ENCODE data around the gene RNF2. TPM values are rescaled to one million over a fixed set of nuclear protein-coding genes. Genes with fewer than 3 reads are reported as not detected.

The RNF2 gene
- total RNA-seq, 1 experiment from 2014 or later: 75.3 TPM

DNA sequence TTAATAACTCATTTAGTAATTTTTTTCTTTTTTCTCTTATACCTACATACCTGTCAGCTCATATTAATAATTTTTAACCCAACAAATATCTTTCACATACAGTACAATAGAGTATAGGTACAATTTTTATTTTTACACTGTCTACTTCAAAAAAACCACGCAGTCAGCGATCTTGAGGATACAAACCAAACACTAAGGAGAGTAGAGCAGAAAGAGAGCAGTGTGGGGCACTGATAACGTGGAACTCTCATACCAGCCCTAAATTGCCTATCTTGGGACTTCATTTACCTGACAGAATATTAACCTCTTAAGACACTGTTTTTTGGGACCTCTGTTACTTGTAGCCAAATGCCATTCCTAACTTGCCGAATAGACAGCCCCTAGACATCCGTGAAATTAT, 105.9 kb downstream of the RNF2 start:
- Histone ChIP-seq H2AFZ (ENCODE audit: low read length) (no peak overlapping the region), H3K4me1 (ENCODE audit: insufficient read depth, low read length) (no peaks in the 10 kb centered on the region), H2BK5ac (ENCODE audit: insufficient read length, low read length) (no peak overlapping the region), H3T11ph (ENCODE audit: low read length) (no peak overlapping the region), H3K27ac (ENCODE audit: insufficient read length, low read depth, low read length) (no peak overlapping the region), H3K9ac (ENCODE audit: extremely low read depth, insufficient read length, low read length) (no peak overlapping the region), H3K9me3 (ENCODE audit: control insufficient read depth, low read depth, low read length) (no peaks in the 10 kb centered on the region), H4K91ac (ENCODE audit: insufficient read length, low read depth, low read length) (no peak overlapping the region), H3K14ac (ENCODE audit: insufficient read depth, low read length) (no peak overlapping the region), H3K23me2 (ENCODE audit: insufficient read length, low read depth, low read length, poor library complexity, severe bottlenecking) (peaks cover 5% of the 10 kb centered on the region), H3K27me3 (ENCODE audit: insufficient read depth, low read length) (no peaks in the 10 kb centered on the region), H2AK5ac (ENCODE audit: insufficient read length, low read length) (no peak overlapping the region), H4K20me1 (ENCODE audit: control insufficient read depth, insufficient read depth, insufficient read length) (no peaks in the 10 kb centered on the region), H3K4me2 (ENCODE audit: insufficient read depth, insufficient read length, low read length) (no peak overlapping the region), H2BK20ac (ENCODE audit: low read depth, low read length, poor library complexity, severe bottlenecking) (no peak overlapping the region), H3K4ac (ENCODE audit: low read depth, low read length) (no peak overlapping the region), H4K5ac (ENCODE audit: insufficient read length, low read depth, low read length) (no peak overlapping the region), H2BK15ac (ENCODE audit: low read depth, low read length) (no peak overlapping the region), H2BK120ac (ENCODE audit: low read depth, low read length, poor library complexity, severe bottlenecking) (no peak overlapping the region), H3K56ac (ENCODE audit: insufficient read length, low read depth, low read length) (no peak overlapping the region), H3K79me1 (ENCODE audit: insufficient read depth, low read depth, low read length, poor library complexity, severe bottlenecking) (no peaks in the 10 kb centered on the region), H3K79me2 (ENCODE audit: insufficient read depth, low read length) (no peaks in the 10 kb centered on the region), H2BK12ac (ENCODE audit: insufficient read length, low read depth, low read length) (no peak overlapping the region), H3K23ac (ENCODE audit: insufficient read length, low read depth, low read length) (no peak overlapping the region), H4K8ac (replicated peaks; ENCODE audit: insufficient read length, low read depth, low read length) (no peak overlapping the region), H3K18ac (ENCODE audit: insufficient read length, low read depth, low read length) (no peak overlapping the region)
- no peak for TF ChIP-seq CTCF (conservative IDR thresholded peaks at IDR 0.05)
- no peak overlapping the region for H3K27ac Mint-ChIP-seq
- H3K27me3 Mint-ChIP-seq (ENCODE audit: low read depth): no peaks in the 10 kb centered on the region
- DNase-seq: no peak
- WGBS (ENCODE audit: extremely low coverage, insufficient read length, low lambda C conversion rate): no CpG with 5 or more reads among the region's 5 CpGs
- peaks cover 1 to 25% (median 17%) of the 10 kb centered on the region in 3 experiments; a peak in 6 of 7 replicates for H3K36me3 Mint-ChIP-seq (ENCODE audit: insufficient read depth in 1 of 3, low read depth in 3 of 3)
- H3K9me3 Mint-ChIP-seq: no peaks in the 10 kb centered on the region; a peak in 2 of 5 replicates
- no peak overlapping the region for H3K4me3 Mint-ChIP-seq
- peaks cover 7 to 8% of the 10 kb centered on the region in 2 experiments for H3K4me1 Mint-ChIP-seq

Other genes with a start within 250 kb of the RNF2 start
- gene NIBAN1, start 71.0 kb upstream of the RNF2 start, total RNA-seq (2021): 5.9 and 6.0 TPM in 2 replicates
- 16.6 and 17.9 TPM in 2 replicates for gene TRMT1L, start 111.4 kb downstream of the RNF2 start, total RNA-seq (2021)
- gene SWT1, start 111.6 kb downstream of the RNF2 start, total RNA-seq (2021): 5.2 and 5.8 TPM in 2 replicates